Measurements from ENCODE around the gene DYRK1A.

The DYRK1A gene

GRCh38 chr21:37449302-37449937 lies 82.8 kb downstream of the DYRK1A start:
- no peak for DNase-seq

GRCh38 chr21:37450445-37450941 lies 83.9 kb downstream of the DYRK1A start:
- no peak for DNase-seq

- DNase-seq = no peak
Measured at GRCh38 chr21:37451446-37451845, 84.9 kb downstream of the DYRK1A start.

GRCh38 chr21:37452227-37452626 lies 85.7 kb downstream of the DYRK1A start:
- DNase-seq = peak in 21 of 58 donors; percentile 4 to 68 (median 14)

GRCh38 chr21:37453350-37453749 lies 86.8 kb downstream of the DYRK1A start:
- no peak for DNase-seq

GRCh38 chr21:37454869-37455503 lies 88.4 kb downstream of the DYRK1A start:
- DNase-seq = no peak

- DNase-seq = no peak
Measured at GRCh38 chr21:37455504-37455911, 88.9 kb downstream of the DYRK1A start.

- DNase-seq = peak in 1 of 58 donors; percentile 15
Measured at GRCh38 chr21:37458669-37459276, 92.2 kb downstream of the DYRK1A start.

- DNase-seq = no peak
Measured at GRCh38 chr21:37459575-37459974, 93.0 kb downstream of the DYRK1A start.

- no peak for DNase-seq
Measured at GRCh38 chr21:37460196-37460595, 93.6 kb downstream of the DYRK1A start.

GRCh38 chr21:37461479-37461878 lies 94.9 kb downstream of the DYRK1A start:
- DNase-seq = no peak

- no peak for DNase-seq
Measured at GRCh38 chr21:37462087-37462861, 95.7 kb downstream of the DYRK1A start.

GRCh38 chr21:37463083-37463801 lies 96.7 kb downstream of the DYRK1A start:
- peak in 2 of 58 donors; percentile 5 to 23 for DNase-seq

GRCh38 chr21:37467082-37467481 lies 100.5 kb downstream of the DYRK1A start:
- DNase-seq = no peak

- DNase-seq = no peak
Measured at GRCh38 chr21:37468909-37469308, 102.3 kb downstream of the DYRK1A start.

GRCh38 chr21:37469441-37469840 lies 102.9 kb downstream of the DYRK1A start:
- DNase-seq = no peak

GRCh38 chr21:37472581-37472980 lies 106.0 kb downstream of the DYRK1A start:
- DNase-seq = peak in 1 of 58 donors; percentile 13

- DNase-seq = no peak
Measured at GRCh38 chr21:37473491-37473890, 106.9 kb downstream of the DYRK1A start.

GRCh38 chr21:37474342-37474741 lies 107.8 kb downstream of the DYRK1A start:
- DNase-seq = no peak

GRCh38 chr21:37475186-37475868 lies 108.8 kb downstream of the DYRK1A start:
- no peak for DNase-seq
